Activated gamma-delta T cell treated with anti-CD3 and anti-CD28 coated beads, Interleukin-2, amount 50 U/mL, for 16 hours (primary cell): ENCODE measurements around the gene APEX1.
"Not testable (repeated sequence)": the region's sequence is repeated elsewhere in the genome, so short reads cannot be mapped to it uniquely, and the experiment has no call there.

Experiments
- DNase-seq: peaks from one replicate; pipeline ENCODE4 v3.0.0-alpha.2; 2020; ENCODE audit warnings: low read depth

APEX1 gene

DNA sequence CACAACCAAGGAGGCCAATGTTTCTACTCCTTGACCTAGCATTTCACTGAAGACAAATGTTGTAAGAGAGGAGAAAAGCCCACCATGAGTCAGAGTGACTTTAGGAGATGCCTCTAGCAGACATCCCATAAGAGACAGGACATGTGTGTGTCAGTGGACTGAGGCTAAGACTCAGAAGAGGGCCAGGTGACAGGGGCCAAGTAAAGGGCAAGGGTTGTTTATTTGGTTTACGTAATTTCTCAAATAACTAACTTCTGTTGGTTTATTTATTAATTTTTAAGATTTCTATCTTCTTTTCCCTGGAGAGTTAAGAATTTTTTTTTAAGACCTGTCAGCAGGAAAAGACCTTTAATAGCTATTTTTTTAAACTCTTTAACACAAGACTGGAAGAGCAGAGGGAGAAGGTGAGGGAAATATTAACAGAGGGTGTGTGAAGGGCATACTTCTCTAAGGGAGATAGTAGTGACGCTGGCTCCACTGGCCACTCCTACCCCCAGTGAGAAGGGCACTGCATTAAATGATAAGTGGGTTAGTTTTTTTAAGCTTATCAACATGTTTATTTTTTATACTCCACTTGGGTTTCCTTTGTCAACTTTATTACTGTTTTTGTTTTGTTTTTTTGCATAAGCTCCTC lies 17.6 kb downstream of the APEX1 start:
- DNase-seq: no peak

DNA sequence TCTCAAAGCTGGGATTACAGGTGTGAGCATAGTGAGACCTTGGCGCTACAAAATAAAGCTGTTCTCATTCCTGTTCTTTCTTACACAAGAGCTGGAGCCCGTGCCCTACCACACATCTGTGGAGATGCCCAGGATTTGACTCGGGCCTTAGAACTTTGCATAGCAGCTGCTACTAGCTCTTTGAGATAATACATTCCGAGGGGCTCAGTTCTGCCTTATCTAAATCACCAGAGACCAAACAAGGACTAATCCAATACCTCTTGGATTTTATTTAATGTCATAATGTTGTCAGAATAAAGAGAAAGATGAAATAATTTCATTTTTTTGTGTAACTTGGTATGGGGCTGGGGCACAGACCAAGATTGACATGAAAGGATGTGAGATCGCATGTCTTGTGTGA lies 21.8 kb downstream of the APEX1 start:
- DNase-seq: no peak

DNA sequence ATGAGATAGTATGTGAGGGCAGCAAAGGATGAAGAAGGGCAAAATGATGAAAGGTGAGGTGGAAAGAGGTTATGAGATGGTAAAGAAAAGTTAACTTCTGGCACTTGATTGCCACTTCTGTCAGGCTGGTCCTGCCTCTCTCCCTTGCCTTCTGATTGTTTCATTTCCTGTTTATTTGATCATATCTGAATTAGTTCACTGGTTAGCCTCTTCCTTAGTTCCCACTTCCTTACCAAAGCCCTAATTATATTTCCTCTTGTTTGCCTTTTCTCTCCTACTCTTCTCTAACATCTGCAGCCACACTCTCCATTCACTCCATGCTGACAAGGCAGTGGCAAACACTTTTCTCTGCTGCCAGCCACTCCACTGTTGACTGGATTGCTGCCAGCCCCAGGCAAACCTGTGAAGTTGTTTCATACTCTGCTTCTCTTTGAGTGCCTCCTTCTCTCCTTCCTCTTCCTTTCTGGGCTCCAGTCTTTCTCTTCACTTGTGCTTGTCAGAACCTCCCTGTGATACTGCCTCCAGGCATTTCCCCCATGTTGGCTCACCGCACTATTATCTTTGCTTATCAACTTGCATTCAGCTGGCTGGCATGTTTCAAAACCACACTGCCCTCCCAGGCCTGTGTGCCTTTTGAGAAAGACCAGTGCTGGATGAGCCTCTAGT lies 22.3 kb downstream of the APEX1 start:
- no peak for DNase-seq

DNA sequence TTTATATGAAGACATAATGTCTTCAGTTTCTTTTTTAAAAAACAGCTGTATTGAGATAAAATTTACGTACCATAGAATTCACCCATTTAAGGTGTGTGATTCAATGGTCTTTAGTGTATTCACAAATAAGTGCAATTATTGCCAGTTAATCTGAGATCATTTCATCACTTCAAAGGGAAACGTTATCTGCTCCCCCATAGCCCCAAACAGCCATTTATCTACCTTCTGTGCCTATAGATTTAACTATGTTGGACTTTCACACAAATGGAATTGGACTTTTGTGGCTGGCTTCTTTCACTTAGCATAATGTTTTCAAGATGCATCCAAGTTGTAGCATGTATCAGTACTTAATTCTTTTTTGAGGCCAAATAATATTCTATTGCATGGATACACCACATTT lies 23.9 kb downstream of the APEX1 start:
- DNase-seq: no peak

DNA sequence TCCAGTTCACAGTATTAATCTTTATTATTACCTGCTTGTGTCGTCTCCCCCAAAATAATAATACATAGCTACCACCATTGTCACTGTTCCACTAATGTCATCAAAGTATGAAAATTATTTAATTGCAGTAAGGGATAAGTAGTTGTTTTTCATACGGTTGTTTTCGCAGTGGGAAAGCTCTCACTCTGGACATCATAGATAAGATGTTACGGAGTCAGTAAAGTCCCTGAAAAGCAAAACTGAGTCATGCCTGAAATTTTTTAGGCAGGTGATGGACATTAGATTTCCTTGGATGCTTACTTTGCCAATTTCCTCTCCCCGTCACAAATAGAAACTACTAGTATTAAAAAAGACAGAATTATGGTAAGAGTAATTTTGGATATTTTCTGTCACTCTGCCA lies 27.4 kb downstream of the APEX1 start:
- DNase-seq: no peak

DNA sequence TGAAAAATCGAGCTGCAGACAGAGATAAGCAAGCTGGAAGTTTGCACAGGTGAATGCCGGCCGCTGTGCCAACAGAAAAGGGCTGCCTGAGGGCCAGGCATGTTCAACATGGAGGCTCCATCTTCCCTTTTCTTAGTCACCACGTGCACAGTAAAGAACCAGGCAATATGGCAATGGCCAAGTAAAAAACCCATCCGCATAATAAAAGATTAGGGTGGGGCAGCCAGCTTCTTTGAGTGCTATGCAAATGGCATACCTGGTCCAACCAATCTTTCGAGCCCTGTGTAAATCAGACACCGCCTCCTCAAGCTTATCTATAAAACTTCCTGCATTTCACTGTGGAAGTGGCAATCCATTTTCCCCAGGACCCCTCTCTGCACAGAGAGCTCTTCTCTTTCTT lies 30.9 kb downstream of the APEX1 start:
- DNase-seq: no peak

DNA sequence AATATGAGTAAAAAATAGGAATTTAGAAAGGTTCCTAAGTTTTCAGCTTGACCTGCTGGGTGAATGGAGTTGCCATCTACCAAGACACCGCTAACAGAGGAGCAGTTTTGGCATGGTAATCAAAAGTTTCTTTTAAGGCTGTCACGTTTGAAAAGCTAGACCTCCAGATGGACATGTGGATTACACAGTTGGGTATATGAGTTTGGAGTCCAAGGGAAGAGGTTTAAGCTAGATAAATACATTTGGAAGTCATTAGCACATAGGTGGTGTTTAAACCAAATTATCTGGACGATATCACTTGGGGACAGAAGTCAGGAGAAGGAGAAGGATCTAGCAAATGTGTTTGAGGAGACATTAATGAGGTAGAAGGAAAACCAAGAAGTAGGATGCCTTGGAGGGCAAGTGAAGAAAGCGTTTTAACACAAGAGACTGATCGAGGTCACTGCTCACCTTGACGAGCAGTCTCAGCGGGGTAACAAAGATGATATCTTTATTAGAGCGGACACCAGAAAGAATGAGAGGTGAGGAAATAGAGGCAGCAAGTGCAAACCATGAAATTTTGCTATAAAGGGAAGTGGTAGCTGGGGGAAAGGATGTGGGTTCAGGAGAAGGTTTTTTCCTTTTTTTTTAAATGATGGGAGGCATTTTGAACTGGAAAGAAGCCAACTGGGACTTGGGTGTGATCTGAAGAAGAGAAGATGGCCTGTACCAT lies 31.8 kb downstream of the APEX1 start:
- DNase-seq: no peak

DNA sequence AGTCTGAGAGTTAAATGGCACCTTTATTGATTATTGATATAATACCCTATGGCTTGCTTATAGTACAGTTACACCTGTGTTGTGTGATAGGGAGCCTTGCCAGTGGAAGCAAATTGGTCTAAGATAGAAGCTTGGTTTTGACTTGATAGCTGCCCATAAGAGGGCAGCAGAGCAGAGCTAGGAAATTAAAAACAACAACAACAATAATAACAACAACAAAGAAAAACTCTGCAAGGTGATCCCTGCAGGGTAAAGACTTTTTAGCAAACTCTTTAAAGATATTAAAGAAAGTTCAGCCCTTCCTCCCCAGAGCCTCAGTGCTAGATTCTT lies 32.3 kb downstream of the APEX1 start:
- no peak for DNase-seq

DNA sequence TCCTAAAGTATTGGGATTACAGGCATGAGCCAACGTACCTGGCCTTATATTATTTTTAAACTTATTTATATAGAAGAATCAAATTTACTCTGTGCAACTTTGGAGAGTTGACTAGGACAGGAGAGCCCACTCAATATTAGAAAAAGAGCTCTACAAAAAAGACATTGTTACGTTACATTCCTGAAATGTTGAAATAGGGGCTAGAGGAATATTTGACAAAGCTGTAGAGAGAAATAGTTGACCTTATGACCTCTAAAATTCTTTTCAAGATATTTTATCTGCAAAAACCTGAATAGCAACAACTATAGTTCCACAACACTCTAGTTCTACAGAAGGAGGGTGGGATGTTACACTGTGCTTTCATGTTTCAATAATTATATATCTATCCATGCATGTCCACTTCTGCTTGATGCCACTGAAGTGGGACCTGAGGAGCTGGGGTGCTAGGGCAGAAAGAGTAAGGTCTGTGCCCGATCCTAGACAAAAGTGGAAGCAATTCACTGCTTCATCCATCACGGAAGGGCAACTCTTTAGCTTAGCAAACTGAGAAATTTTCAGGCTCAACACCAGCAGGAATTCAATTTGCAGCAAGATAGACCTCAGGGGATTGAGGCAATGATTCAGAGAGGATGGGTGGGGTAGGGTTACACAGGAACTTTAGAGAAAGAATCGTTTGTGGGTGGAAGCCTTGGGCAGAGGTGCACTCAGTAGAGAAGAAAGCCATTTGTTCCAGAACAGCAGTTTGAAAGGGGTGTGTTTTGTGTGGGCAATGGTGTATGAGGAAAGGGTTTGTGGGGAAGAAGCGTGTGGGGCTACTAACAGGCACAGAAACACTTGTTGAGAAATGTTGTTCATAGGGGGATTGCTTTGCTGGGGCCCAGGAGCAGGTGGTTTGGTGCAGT lies 34.3 kb downstream of the APEX1 start:
- no peak for DNase-seq

DNA sequence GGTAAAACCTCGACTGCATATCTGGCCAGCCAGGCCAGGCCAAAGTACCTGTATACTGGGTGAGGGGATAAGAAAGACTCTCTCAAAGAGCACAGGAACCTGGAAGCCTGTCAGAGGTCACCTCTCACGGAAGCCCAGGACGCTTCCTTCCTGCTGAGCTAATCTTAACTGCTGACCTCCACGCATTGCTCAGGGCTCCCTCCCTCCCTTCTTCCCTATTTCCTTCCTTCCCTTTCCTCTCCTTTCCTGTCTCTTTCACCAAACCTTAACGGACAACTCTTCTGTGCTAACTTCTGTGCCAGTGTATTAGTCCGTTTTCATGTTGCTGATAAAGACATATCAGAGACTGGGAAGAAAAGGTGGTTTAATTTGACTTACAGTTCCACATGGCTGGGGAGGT lies 35.5 kb downstream of the APEX1 start:
- no peak for DNase-seq

DNA sequence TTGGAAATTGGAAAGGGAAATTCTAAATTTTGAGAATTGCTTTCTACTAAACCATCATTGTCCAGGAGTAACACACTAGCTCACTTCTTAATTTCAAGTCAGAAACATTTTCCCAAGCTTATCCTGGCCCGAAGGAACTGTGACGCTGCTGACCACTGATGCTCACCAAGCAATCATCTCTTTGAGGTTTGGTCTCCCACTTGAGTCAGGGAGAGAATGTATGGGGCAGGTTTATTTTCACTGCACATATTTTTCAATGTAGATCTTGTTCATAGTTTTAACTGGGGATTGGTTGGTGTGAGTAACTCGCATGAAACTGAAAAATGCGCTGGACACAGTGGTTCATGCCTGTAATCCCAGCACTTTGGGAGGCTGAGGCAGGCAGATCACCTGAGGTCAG lies 37.5 kb downstream of the APEX1 start:
- DNase-seq: no peak

DNA sequence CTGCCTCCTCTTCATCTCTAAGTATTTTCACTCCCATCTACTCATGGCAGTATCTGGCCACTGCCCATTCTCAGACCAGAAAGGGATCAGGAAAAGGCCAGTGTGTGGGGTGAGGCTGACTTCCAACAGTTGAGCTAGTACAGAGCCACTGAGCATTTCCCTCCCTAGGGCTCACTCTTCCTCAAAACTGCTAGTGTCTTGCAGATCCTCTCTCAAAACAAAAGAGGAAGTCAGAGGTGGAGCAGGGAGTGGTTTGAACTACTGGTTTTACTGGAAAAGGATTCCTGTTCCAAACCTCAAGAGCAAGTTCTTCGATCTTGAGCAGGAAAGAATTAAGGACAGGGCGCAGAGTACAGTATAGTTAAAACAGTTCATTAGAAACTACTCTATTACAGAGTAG lies 38.6 kb downstream of the APEX1 start:
- DNase-seq: no peak

DNA sequence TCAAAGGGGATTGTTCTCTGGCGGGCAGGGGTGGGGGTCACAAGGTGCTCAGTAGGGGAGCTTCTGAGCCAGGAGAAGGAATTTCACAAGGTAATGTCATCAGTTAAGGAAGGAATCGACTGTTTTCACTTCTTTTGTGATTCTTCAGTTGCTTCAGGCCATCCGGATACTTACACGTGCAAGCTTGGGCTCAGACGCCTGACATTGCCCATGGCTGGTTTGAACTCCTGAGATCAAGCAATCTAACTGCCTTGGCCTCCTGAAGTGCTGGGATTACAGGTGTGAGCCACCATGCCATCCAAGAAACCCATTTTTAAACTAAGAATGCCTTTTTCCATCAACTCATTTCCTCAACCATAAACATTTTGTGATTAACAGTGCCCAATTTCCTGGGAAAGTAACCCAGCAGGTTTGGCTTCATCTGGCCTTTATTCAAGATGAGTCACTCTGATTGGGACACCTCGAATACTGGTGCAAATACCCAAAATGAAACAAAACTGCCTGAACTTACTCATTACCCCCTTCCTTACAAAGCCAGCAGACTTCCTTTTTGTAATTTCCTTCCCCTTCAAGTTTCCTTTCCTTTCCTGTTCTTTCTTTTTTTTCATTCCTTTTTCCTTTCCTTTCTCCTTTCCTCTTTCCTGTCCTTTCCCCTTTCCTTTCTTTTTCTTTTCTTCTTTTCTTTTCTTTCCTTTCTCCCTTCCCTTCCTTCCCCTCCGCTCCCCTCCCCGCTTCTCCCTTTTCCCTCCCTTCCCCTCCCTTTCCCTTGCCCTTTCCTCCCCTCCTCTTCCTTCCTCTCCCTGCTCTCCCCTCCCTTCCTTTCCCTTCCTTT lies 40.1 kb downstream of the APEX1 start:
- DNase-seq: no peak

DNA sequence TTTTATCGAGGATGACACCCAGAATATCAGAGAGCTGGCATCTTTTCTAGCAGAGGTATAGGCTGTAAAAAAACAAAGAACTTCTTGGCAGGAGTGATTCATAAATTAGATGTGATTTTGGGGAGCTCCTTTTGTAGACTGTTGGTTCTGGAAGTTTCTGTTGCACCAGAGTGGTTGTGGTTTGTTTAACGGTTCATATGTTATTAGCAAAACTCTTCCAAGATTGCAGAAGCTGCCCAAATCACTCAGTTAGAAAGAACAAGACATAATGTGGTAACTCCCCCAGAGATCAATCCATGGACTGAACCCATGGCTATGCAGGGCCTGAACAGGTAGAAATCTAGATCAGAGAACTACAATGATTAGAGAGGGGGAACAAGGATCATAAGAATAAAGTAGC lies 43.6 kb downstream of the APEX1 start:
- no peak for DNase-seq

DNA sequence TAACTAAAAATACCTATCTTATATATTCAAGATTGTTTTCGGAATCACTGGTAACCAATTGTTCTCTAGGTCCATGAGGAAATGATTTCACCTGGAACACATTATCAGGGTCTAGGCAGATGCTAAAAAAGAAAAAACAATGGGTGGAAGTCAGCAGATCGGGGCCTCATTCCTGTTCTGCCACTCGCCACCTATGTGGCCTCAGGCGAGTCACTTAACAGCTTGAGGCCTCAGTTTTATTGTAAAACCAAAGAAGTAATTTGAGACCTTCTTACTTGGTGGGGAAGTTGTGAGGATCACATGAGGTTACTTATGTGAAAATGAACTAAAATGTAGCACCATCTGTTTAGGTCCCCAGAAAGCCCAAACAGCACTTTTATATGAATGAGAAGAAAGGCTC lies 44.1 kb downstream of the APEX1 start:
- no peak for DNase-seq

DNA sequence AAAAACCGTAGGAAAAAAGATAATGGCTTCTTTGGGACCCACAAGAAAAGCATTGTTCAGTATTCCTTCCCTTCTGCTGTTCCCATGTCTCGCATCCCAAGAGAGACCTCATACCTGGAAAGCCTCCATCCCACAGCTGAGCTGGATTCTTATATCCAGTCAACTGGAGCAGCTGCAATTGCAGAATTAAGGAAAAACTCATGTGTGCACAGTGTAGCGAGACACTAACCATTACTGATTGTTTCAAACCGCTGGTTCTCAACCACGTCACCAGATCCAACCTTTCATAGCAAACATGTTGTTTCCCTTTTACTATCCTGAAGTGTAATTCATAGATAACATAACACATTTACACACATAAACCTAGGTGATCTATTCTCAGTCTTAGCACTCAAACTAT lies 44.9 kb downstream of the APEX1 start:
- DNase-seq: no peak

DNA sequence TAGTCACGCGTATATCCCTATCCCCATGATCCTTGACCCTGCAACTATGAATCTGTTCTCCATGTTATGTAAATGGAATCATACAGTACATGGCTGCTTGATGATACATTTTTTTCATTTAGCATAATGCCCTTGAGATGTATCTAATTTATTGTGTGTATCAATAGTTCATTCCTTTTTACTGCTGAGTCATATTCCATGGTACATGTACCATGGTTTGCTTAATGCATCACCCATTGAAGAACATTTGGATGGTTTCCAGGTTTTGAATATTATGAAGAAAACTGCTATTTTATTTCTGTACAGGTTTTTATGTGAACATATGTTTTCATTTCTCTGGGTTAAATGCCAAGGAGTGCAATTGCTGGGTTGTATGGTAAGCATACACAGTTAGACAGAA lies 46.3 kb downstream of the APEX1 start:
- no peak for DNase-seq

DNA sequence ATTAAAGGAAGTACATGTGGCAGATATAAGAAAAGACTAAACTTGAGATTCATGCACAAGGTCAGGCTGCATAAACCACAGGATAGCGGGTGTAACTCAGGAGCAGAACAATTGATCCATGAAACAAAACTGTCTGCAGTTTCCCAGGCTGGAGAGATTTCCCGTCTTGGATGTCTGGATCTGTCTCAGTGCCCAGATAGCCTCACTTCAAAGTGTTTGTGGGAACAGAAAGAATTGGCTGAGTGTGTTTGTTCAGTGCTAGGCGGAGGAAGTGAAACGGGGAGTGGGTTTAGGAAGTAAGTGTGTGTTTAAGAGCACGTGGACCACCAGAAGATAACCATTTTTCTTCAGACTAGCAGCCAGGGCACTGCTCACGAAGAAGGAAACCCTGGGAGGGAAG lies 48.9 kb downstream of the APEX1 start:
- DNase-seq: no peak

DNA sequence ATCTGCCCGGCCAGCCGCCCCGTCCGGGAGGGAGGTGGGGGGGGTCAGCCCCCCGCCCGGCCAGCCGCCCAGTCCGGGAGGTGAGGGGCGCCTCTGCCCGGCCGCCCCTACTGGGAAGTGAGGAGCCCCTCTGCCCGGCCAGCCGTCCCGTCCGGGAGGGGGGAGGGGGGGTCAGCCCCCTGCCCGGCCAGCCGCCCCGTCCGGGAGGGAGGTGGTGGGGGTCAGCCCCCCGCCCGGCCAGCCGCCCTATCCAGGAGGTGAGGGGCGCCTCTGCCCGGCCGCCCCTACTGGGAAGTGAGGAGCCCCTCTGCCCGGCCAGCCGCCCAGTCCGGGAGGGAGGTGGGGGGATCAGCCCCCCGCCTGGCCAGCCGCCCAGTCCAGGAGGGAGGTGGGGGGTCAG lies 51.2 kb downstream of the APEX1 start:
- DNase-seq: not testable (repeated sequence)

DNA sequence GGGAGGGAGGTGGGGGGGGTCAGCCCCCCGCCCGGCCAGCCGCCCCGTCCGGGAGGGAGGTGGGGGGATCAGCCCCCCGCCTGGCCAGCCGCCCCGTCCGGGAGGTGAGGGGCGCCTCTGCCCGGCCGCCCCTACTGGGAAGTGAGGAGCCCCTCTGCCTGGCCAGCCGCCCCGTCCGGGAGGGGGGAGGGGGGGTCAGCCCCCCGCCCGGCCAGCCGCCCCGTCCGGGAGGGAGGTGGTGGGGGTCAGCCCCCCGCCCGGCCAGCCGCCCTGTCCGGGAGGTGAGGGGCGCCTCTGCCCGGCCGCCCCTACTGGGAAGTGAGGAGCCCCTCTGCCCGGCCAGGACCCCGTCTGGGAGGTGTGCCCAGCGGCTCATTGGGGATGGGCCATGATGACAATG lies 51.7 kb downstream of the APEX1 start:
- not testable (repeated sequence) for DNase-seq
